SU-DHL-6 (cell line): ENCODE data around the gene ZNF574.

ENCODE experiments used
- EZH2phosphoT487 ChIP-seq: fragments of 200-600 bp; sonication (generic), shearing (Covaris generic); conservative IDR thresholded peaks from 2 replicates; pipeline ENCODE4 v1.6.1; 2018; ENCODE audit warnings: mild to moderate bottlenecking, antibody characterized with exemption, low read length, moderate library complexity, mixed read lengths
- TF ChIP-seq, protein P1 (sequence below): fragments of 200-600 bp; sonication (generic); IDR thresholded peaks from one replicate; pipeline ENCODE4 v1.5.1; 2017; ENCODE audit warnings: antibody characterized with exemption, mild to moderate bottlenecking, low read length, moderate library complexity; ENCODE audit not compliant: insufficient read depth, poor library complexity, severe bottlenecking

DNA sequence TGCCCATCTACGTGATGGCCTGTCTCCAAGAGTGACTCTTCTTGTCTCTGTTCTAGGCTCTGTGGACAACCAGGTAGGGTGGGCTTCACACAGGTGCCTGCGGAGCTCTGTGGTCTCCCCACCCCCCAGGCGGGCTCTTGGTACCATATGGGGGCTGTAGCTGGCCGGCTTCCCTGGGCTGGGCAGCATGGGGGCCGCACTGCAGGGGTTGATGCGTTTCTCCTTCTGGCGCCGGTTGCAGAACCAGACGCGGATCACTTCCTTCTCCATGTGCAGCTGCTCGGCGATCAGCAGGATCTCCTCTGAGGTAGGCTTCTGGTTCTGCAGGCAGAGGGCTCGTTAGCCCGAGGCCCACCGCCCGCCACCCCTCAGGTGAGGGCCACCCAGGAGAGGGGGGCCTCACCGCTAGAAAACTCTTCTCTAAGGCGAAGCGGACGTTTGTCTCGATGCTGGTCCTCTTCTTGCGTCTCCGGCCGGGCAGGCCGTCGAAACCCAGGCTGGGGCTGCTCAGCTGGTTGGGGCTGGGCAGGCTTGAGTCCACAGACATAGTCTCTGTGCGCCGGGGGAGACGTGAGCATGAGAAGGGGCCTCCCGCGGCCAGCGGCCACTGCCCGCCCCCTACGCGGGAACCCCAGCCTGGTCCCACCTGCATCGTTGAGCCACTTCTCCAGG is 19.3 kb downstream of the ZNF574 start:
- TF ChIP-seq, protein P1, sequence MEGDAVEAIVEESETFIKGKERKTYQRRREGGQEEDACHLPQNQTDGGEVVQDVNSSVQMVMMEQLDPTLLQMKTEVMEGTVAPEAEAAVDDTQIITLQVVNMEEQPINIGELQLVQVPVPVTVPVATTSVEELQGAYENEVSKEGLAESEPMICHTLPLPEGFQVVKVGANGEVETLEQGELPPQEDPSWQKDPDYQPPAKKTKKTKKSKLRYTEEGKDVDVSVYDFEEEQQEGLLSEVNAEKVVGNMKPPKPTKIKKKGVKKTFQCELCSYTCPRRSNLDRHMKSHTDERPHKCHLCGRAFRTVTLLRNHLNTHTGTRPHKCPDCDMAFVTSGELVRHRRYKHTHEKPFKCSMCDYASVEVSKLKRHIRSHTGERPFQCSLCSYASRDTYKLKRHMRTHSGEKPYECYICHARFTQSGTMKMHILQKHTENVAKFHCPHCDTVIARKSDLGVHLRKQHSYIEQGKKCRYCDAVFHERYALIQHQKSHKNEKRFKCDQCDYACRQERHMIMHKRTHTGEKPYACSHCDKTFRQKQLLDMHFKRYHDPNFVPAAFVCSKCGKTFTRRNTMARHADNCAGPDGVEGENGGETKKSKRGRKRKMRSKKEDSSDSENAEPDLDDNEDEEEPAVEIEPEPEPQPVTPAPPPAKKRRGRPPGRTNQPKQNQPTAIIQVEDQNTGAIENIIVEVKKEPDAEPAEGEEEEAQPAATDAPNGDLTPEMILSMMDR, result no peak
- no peak for TF ChIP-seq EZH2phosphoT487
